GM21526 (cell line): ENCODE data around the gene ANAPC1.
"Not testable (repeated sequence)": the region's sequence is repeated elsewhere in the genome, so short reads cannot be mapped to it uniquely, and the experiment has no call there.

Experiments used
- ATAC-seq: cut with Tn5 transposase; IDR thresholded peaks from one replicate; pipeline ENCODE4 v1.9.1; 2021; ENCODE audit warnings: moderate library complexity; ENCODE audit not compliant: unreplicated experiment, low FRiP score

Gene ANAPC1

GRCh38 chr2:111741517-111741916 lies 142.5 kb downstream of the ANAPC1 start:
- not testable (repeated sequence) for ATAC-seq

- not testable (repeated sequence) for ATAC-seq
These were observed 147.9 kb downstream of the ANAPC1 start for GRCh38 chr2:111735838-111736721.

GRCh38 chr2:111735420-111735819 lies 148.6 kb downstream of the ANAPC1 start:
- not testable (repeated sequence) for ATAC-seq

DNA sequence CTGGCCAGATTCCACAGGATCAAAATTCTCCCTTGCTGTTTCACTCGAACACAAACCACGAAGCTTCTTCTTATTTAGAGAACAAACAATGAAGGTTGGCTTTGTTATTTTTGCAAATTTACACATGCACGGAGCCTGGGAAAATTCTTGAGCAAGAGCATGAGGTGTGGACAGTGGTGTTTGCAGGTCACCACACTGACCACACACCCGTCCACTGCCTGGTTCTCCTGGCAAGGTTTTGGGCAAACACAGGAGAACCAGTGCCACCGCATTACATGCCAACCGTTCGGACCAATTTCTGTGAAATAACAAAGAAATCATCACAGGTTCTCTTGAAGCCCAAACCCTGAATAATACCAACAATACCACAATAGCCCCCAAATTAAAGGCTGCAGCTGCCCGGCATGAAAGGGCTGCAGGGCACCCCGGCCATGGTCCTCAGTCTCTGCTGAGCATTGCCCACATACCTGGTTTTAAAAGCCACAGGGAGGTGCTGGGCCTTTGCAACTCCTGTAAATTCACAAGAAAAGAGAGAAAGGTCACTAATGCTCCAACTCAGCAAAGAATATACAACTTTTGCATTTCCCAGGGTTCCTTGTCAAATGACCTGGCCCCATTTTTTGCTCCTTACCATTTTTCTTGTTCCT lies 154.1 kb downstream of the ANAPC1 start:
- not testable (repeated sequence) for ATAC-seq

- ATAC-seq: not testable (repeated sequence)
These were observed 156.3 kb downstream of the ANAPC1 start for GRCh38 chr2:111727611-111728110.

- not testable (repeated sequence) for ATAC-seq
These were observed 158.3 kb downstream of the ANAPC1 start for GRCh38 chr2:111725742-111726141.

GRCh38 chr2:111719610-111720009 lies 164.4 kb downstream of the ANAPC1 start:
- not testable (repeated sequence) for ATAC-seq
